Measurements from ENCODE around the gene FAM83F.
"Not testable (repeated sequence)": the region's sequence is repeated elsewhere in the genome, so short reads cannot be mapped to it uniquely, and the experiment has no call there.

Gene FAM83F

GRCh38 chr22:40019100-40019499 is 24.3 kb downstream of the FAM83F start:
- no peak for DNase-seq

- no peak for DNase-seq
Observed at GRCh38 chr22:40020956-40021355, 26.2 kb downstream of the FAM83F start.

GRCh38 chr22:40021401-40022000 is 26.7 kb downstream of the FAM83F start:
- no peak for DNase-seq

GRCh38 chr22:40022536-40023240 is 27.9 kb downstream of the FAM83F start:
- DNase-seq, result no peak

- no peak for DNase-seq
Observed at GRCh38 chr22:40023341-40023841, 28.6 kb downstream of the FAM83F start.

GRCh38 chr22:40024201-40025061 is 29.7 kb downstream of the FAM83F start:
- no peak for DNase-seq

GRCh38 chr22:40025062-40025379 is 30.3 kb downstream of the FAM83F start:
- DNase-seq, result not testable (repeated sequence)

GRCh38 chr22:40025856-40026255 is 31.1 kb downstream of the FAM83F start:
- DNase-seq, result no peak

DNA sequence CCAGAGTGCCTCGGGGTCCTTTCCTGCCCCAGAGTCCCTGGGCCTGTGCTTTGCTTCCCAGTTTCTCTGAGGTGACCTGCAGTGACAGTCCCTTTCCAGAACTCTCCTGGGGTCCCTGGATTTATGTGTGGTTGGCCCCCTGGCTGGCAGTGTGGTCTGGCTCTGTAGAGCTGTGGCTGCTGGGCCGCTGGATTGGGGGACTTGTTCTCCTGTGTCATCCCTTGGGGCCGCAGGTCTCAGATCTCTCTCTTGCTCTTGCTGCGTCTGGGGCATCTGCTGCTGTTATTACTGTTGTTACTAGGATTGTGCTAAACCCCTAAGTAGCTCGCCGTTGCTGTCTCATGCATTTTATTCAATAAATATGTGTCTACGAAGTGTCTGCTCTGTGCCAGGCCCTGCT is 31.9 kb downstream of the FAM83F start:
- no peak for DNase-seq

DNA sequence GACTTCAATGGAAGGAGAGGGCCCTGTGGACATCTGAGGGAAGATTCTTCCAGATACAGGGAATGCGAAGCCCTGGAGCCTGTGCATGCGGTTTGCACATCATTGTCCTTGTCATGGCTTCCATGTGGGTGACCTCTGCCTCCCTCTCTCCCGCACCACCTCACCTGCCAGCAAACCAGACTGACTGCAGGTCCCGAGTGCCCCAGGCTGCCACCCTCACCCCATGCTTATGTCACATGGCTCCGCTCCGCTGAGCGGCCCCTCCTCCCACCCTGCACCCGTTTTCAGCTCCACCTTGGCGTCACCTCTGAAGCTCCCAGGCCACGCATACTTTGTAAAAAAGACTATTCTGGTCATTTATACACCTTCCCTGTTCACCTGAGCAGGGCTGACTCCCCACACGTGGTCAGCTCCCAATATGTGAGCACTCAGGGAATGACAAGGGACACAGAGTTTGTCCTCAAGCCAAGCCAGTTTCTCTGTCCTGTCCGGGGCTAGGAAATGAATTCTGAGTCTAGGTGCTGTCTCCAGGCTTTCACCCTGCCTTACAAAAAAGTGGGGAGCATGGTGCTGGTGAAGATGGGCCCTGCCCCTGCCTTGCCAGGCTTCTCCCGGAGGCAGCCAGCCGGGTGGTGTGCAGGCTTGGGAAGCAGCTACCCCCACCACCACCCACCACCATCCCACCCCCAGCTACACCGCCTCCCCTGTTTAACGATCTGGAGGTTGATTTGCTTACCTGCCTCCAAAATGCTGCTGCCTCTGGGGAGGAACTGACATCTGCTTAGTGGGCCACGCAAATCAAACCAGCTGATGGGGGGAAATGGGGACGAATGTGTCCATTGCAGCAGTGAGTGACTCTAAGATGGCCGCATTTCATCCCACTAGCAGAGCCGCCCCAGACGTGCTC is 32.7 kb downstream of the FAM83F start:
- DNase-seq, result no peak

DNA sequence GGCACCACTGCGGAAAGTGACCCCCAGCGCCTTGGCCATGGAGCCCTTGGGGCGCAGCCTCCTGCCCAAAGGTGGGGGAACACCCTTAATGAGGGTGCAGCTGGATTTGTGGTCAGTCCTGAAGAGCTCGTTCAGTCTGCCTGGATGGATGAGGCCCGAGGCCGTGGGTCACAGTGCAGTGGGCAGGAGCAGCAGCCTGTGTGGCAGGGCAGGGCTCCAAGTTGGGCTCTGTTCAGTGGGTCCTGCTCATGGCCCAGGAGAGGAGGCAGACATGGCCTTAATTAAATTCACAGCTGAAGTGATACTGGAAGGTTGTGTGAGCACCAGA is 33.3 kb downstream of the FAM83F start:
- DNase-seq, result no peak

GRCh38 chr22:40029189-40029890 is 34.6 kb downstream of the FAM83F start:
- no peak for DNase-seq

DNA sequence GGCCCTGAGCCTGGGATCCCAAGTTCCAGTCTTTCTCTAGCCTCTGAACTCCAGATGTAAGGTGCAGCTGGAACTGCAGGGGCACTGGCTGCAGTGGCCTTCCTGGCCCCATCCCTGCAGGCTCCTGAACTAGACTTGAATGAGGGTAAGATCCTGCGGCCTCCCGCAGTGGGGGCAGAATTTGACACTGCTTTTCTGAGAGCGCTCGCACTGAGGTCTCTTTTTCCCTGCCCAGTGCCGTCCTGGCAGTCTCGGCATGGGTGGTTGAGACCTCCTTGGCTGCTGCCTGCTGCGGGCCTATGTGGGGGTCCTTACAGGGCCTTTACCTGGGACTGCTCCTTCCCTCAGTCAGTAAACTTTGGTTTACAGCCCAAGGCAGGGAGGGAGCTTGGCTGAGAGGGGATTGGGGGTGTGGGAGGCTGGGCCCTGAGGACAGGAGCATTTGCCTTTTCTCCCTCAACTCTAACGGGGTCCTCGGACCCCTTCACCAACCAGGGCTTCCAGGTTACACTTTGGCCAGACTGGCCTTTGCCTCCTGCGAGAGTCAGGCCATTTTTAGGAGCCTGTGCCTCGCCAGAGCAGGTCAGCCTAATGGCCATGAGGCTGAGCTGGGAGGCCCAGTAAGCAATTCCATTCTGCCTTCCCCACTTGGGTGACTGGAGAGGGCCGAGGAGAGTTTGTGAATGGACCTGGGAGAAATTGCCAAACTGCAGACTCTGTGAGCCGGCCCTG is 35.4 kb downstream of the FAM83F start:
- no peak for DNase-seq

DNA sequence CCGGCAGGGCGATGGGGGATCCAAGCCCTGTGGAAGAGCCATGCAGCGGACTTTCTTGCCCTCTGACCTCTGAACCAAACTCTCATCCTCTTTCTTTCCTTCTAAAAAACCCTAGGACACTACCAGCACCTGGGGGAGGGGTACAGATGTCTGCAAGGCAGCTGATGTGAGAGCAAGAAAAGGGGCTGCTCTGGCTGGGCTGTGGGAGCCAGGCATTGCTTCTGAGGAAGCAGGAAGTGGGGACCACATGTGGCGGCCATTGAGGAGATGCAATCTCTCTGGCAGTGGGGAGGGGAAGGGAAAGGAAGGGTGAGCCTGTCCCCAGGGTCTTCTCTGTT is 36.0 kb downstream of the FAM83F start:
- no peak for DNase-seq

GRCh38 chr22:40031766-40032470 is 37.2 kb downstream of the FAM83F start:
- DNase-seq, result no peak

GRCh38 chr22:40033586-40034380 is 39.0 kb downstream of the FAM83F start:
- no peak for DNase-seq

GRCh38 chr22:40035351-40035750 is 40.6 kb downstream of the FAM83F start:
- no peak for DNase-seq

- DNase-seq, result no peak
Observed at GRCh38 chr22:40036126-40036525, 41.4 kb downstream of the FAM83F start.

DNA sequence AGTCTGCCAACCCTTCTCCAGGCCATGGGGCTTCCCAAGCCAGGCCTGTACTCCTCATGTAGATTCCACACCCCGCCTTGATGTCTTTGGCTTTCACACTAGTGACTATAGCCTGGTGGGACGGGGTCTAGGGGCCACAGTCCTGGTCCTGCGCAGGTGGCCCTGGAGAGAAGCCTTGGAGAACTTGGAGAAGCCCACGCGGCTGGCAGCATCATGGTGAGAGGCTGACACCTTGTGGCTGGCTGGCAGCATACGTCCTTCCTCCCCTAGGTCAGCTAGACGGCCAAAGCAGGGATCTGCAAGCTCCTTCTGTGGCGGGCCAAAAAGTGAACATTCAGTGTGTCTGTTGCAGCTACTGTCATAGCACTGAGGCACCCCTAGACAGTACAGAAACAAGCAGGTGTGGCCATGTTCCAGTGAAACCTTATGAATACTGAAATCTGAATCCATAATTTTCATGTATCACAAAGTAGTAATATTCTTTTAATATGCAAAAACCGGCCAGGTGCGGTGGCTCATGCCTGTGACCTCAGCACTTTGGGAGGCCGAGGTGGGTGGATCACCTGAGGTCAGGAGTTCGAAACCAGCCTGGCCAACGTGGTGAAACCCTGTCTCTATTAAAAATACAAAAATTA is 42.0 kb downstream of the FAM83F start:
- peak; percentile 17 for DNase-seq

- DNase-seq, result no peak
Observed at GRCh38 chr22:40037320-40037719, 42.6 kb downstream of the FAM83F start.

Measured in NCI-H2029 treated with DMSO at 0.1 percent for 48 hours (cell line).